H1 (cell line): ENCODE results near the gene OR5AU1. TPM values are rescaled to one million over a fixed set of nuclear protein-coding genes. Genes with fewer than 3 reads are reported as not detected.

Source experiments
- CTCF ChIA-PET: fragments of 300-600 bp; sonication (Branson Sonifier 250); formaldehyde crosslinking; loops from one replicate; lab custom pipeline; 2021; ENCODE audit not compliant: partially characterized antibody; lab: Charles Lee
- POLR2A ChIA-PET: fragments of 300-600 bp; sonication (Branson Sonifier 250); formaldehyde crosslinking; loops from one replicate; lab custom pipeline; 2021; ENCODE audit warnings: inconsistent platforms; ENCODE audit not compliant: partially characterized antibody; lab: Charles Lee
- DNase-seq, 2 experiments: peaks; one replicate each; pipeline versions ENCODE4 v3.0.0 to v3.0.0-alpha.2; 2010 to 2022; ENCODE audit warnings: low spot score in 2 of 2, low read depth in 1 of 2, mixed read lengths in 1 of 2
- FAIRE-seq: peaks from 2 replicates; lab custom pipeline; 2011; peaks lifted over from hg19 to GRCh38; lab: Jason Lieb, UNC
- H2AFZ ChIP-seq: 2 replicates; pipeline ENCODE4 v1.8.1; 2012; ENCODE audit warnings: low read length, inconsistent platforms
- H2AK5ac ChIP-seq: 2 replicates; pipeline ENCODE4 v1.6.1; 2013; ENCODE audit warnings: low read depth, low read length
- H2BK120ac ChIP-seq: replicated peaks from 2 replicates; pipeline ENCODE3; 2013; ENCODE audit warnings: low read depth, low read length, inconsistent platforms
- H2BK12ac ChIP-seq: 2 replicates; pipeline ENCODE4 v1.6.1; 2013; ENCODE audit warnings: low read depth, low read length
- H2BK15ac ChIP-seq: 2 replicates; pipeline ENCODE4 v1.6.1; 2013; ENCODE audit warnings: low read length
- H2BK20ac ChIP-seq: 2 replicates; pipeline ENCODE4 v1.6.1; 2013; ENCODE audit warnings: low read length
- H2BK5ac ChIP-seq: 2 replicates; pipeline ENCODE4 v1.6.1; 2013; ENCODE audit warnings: low read depth, low read length
- H3K14ac ChIP-seq: 2 replicates; pipeline ENCODE4 v1.6.1; 2013; ENCODE audit warnings: inconsistent platforms; ENCODE audit not compliant: insufficient read length
- H3K18ac ChIP-seq: 2 replicates; pipeline ENCODE4 v1.6.1; 2013; ENCODE audit warnings: low read length; ENCODE audit errors: extremely low read depth
- H3K23ac ChIP-seq: 2 replicates; pipeline ENCODE4 v1.6.1; 2013; ENCODE audit warnings: inconsistent platforms; ENCODE audit not compliant: insufficient read length
- H3K23me2 ChIP-seq: 2 replicates; pipeline ENCODE4 v1.6.1; 2013; ENCODE audit warnings: low read depth, low read length
- H3K27ac ChIP-seq: 2 replicates; pipeline ENCODE4 v1.6.1; 2011; ENCODE audit warnings: low read depth, low read length, inconsistent platforms
- H3K27me3 ChIP-seq, 4 experiments: replicated peaks in 1 of 4; 1 replicate in 1 of 4; 2 replicates in 3 of 4; pipeline versions ENCODE4 v1.6.1 to v1.8.1; 2011 to 2013; ENCODE audit warnings: low read length in 3 of 4, mild to moderate bottlenecking in 3 of 4, inconsistent platforms in 2 of 4, mixed read lengths in 2 of 4, moderate library complexity in 1 of 4; ENCODE audit not compliant: control insufficient read depth in 3 of 4, insufficient read depth in 3 of 4; ENCODE audit errors: extremely low read depth in 1 of 4
- H3K36me3 ChIP-seq, 4 experiments: 2 replicates each; pipeline versions ENCODE4 v1.6.1 to v1.8.1; 2011 to 2013; ENCODE audit warnings: mild to moderate bottlenecking in 4 of 4, low read length in 3 of 4, moderate library complexity in 2 of 4, control low read depth in 1 of 4, inconsistent platforms in 1 of 4; ENCODE audit not compliant: insufficient read depth in 4 of 4, control insufficient read depth in 2 of 4
- H3K4ac ChIP-seq: replicated peaks from 2 replicates; pipeline ENCODE3; 2013; ENCODE audit warnings: low read length, low read depth, mixed read lengths, inconsistent platforms; ENCODE audit not compliant: insufficient read length
- H3K4me1 ChIP-seq, 4 experiments: replicated peaks in 1 of 4; 1 replicate in 1 of 4; 2 replicates in 3 of 4; pipeline versions ENCODE4 v1.6.1 to v1.8.1; 2011 to 2013; ENCODE audit warnings: low read length in 3 of 4, inconsistent platforms in 2 of 4, mixed read lengths in 1 of 4; ENCODE audit not compliant: insufficient read depth in 4 of 4, control insufficient read depth in 3 of 4
- H3K4me2 ChIP-seq, 2 experiments: 2 replicates each; pipeline versions ENCODE4 v1.6.1 to v1.8.1; 2011 to 2013; ENCODE audit warnings: low read depth in 2 of 2, low read length in 2 of 2, control low read depth in 1 of 2, inconsistent platforms in 1 of 2, mild to moderate bottlenecking in 1 of 2; ENCODE audit not compliant: insufficient read depth in 1 of 2
- H3K4me3 ChIP-seq, 4 experiments: fragments of 200-600, 300-600 bp in 1 of 4; sonication (generic), shearing (Covaris generic), sonication (Bioruptor Twin) in 1 of 4; 2 replicates each; pipeline versions ENCODE4 v1.5.1 to v1.8.1; 2011 to 2016; ENCODE audit warnings: low read length in 4 of 4, low read depth in 3 of 4, control low read depth in 2 of 4, inconsistent platforms in 2 of 4, mild to moderate bottlenecking in 2 of 4, mixed read lengths in 1 of 4, moderate library complexity in 1 of 4; ENCODE audit not compliant: insufficient read depth in 2 of 4; ENCODE audit errors: extremely low read depth in 1 of 4
- H3K56ac ChIP-seq: replicated peaks from 2 replicates; pipeline ENCODE3; 2013; ENCODE audit warnings: low read depth, mild to moderate bottlenecking, mixed read lengths, low read length, inconsistent platforms; ENCODE audit not compliant: insufficient read length
- H3K79me1 ChIP-seq: 2 replicates; pipeline ENCODE4 v1.6.1; 2013; ENCODE audit warnings: low read depth, low read length, control low read depth
- H3K79me2 ChIP-seq, 2 experiments: 2 replicates each; pipeline versions ENCODE4 v1.6.1 to v1.8.1; 2012 to 2013; ENCODE audit warnings: low read length in 2 of 2, mild to moderate bottlenecking in 2 of 2, inconsistent platforms in 1 of 2; ENCODE audit not compliant: insufficient read depth in 2 of 2, control insufficient read depth in 1 of 2
- H3K9ac ChIP-seq, 4 experiments: replicated peaks in 1 of 4; 1 replicate in 1 of 4; 2 replicates in 3 of 4; pipeline versions ENCODE4 v1.6.1 to v1.8.1; 2011 to 2013; ENCODE audit warnings: low read depth in 3 of 4, low read length in 3 of 4, control low read depth in 2 of 4, mild to moderate bottlenecking in 2 of 4, moderate library complexity in 2 of 4, inconsistent platforms in 1 of 4; ENCODE audit errors: extremely low read depth in 1 of 4
- H3K9me3 ChIP-seq, 2 experiments: 2 replicates each; pipeline versions ENCODE4 v1.6.1 to v1.8.1; 2012 to 2013; ENCODE audit warnings: mild to moderate bottlenecking in 2 of 2, moderate library complexity in 2 of 2, control low read depth in 1 of 2, inconsistent platforms in 1 of 2, low read depth in 1 of 2, low read length in 1 of 2, mixed read lengths in 1 of 2; ENCODE audit not compliant: insufficient read depth in 2 of 2
- H4K20me1 ChIP-seq, 2 experiments: replicated peaks in 1 of 2; 2 replicates each; pipeline versions ENCODE3 to v1.8.1; 2011 to 2013; ENCODE audit warnings: inconsistent platforms in 2 of 2, low read length in 2 of 2, mild to moderate bottlenecking in 1 of 2; ENCODE audit not compliant: insufficient read depth in 2 of 2, control insufficient read depth in 1 of 2
- H4K5ac ChIP-seq: 2 replicates; pipeline ENCODE4 v1.6.1; 2013; ENCODE audit warnings: low read length, low read depth, mixed read lengths, inconsistent platforms; ENCODE audit not compliant: insufficient read length
- H4K8ac ChIP-seq: 2 replicates; pipeline ENCODE4 v1.8.0; 2013; ENCODE audit warnings: mild to moderate bottlenecking, moderate library complexity, low read length, inconsistent platforms; ENCODE audit not compliant: insufficient read depth; ENCODE audit errors: extremely low read depth
- H4K91ac ChIP-seq: replicated peaks from 2 replicates; pipeline ENCODE3; 2013; ENCODE audit warnings: low read length, mixed read lengths, inconsistent platforms; ENCODE audit not compliant: insufficient read length
- BCL11A ChIP-seq, 2 experiments: IDR thresholded peaks; one replicate each; pipeline ENCODE4 v1.6.1; 2011; ENCODE audit warnings: low read depth in 2 of 2, low read length in 2 of 2, mild to moderate bottlenecking in 2 of 2
- CREB1 ChIP-seq: IDR thresholded peaks from 2 replicates; pipeline ENCODE4 v1.6.1; 2012; ENCODE audit warnings: inconsistent platforms
- E2F6 ChIP-seq: IDR thresholded peaks from 2 replicates; pipeline ENCODE4 v1.6.1; 2012; ENCODE audit warnings: inconsistent platforms
- EP300 ChIP-seq, 2 experiments: IDR thresholded peaks; 1 replicate in 1 of 2; 2 replicates in 1 of 2; pipeline ENCODE4 v1.6.1; 2011 to 2012; ENCODE audit warnings: low read depth in 2 of 2, low read length in 2 of 2, mild to moderate bottlenecking in 2 of 2, borderline replicate concordance in 1 of 2, inconsistent platforms in 1 of 2, moderate library complexity in 1 of 2
- HDAC6 ChIP-seq: IDR thresholded peaks from one replicate; pipeline ENCODE4 v1.7.1; 2012; ENCODE audit warnings: low read depth, mild to moderate bottlenecking, inconsistent platforms, low read length, moderate library complexity
- MAFK ChIP-seq: IDR thresholded peaks from 2 replicates; pipeline ENCODE4 v1.6.1; 2012; ENCODE audit warnings: low read depth, mild to moderate bottlenecking, improper control_type of control experiment, low read length
- RFX5 ChIP-seq: IDR thresholded peaks from 2 replicates; pipeline ENCODE4 v1.6.1; 2011; ENCODE audit warnings: low read depth, low read length, improper control_type of control experiment, borderline replicate concordance
- SIN3A ChIP-seq, 2 experiments: IDR thresholded peaks in 1 of 2; conservative IDR thresholded peaks in 1 of 2; 2 replicates each; pipeline ENCODE4 v1.6.1; 2011 to 2012; ENCODE audit warnings: low read length in 2 of 2, improper control_type of control experiment in 1 of 2, low read depth in 1 of 2, mild to moderate bottlenecking in 1 of 2
- SIX5 ChIP-seq: IDR thresholded peaks from 2 replicates; pipeline ENCODE4 v1.6.1; 2011; ENCODE audit warnings: mild to moderate bottlenecking, low read depth, low read length
- SRF ChIP-seq: IDR thresholded peaks from 2 replicates; pipeline ENCODE4 v1.6.1; 2011; ENCODE audit warnings: mild to moderate bottlenecking, low read depth, low read length, moderate library complexity
- TAF7 ChIP-seq: optimal IDR thresholded peaks from 2 replicates; pipeline ENCODE3; 2011; ENCODE audit warnings: low read depth, mild to moderate bottlenecking, inconsistent platforms, low read length, moderate library complexity, borderline replicate concordance
- YY1 ChIP-seq: IDR thresholded peaks from 2 replicates; pipeline ENCODE4 v1.6.1; 2011; ENCODE audit warnings: low read depth, mild to moderate bottlenecking, low read length
- WGBS, 2 experiments: shearing (Covaris generic) in 1 of 2; methylation state at CpG; one replicate each; pipeline versions ENCODE4 v1.1.6 to v1.1.7; 2013 to 2015; ENCODE audit warnings: low lambda C conversion rate in 2 of 2, mixed read lengths in 2 of 2, inconsistent platforms in 1 of 2, low coverage in 1 of 2, missing lambda C conversion rate in 1 of 2; ENCODE audit not compliant: insufficient replicate concordance in 2 of 2, insufficient coverage in 1 of 2, insufficient read length in 1 of 2; ENCODE audit errors: extremely low coverage in 1 of 2, missing lambda C conversion rate in 1 of 2; 5-methylcytosine and 5-hydroxymethylcytosine counted together
- polyA plus RNA-seq, 7 experiments: library from polyadenylated mRNA; depleted of rRNA in 3 of 7; stranded (reverse) in 5 of 7; unstranded in 2 of 7; fragments of >200 nt in 5 of 7; fragments of 200-250 nt in 2 of 7; gene quantifications; 1 replicate in 5 of 7; 2 replicates in 1 of 7; 4 replicates in 1 of 7; pipeline versions ENCODE4 v1.2.1 to v1.2.3, GENCODE V29; 2011 to 2013; ENCODE audit warnings: missing spikeins in 2 of 7, mixed read lengths in 2 of 7
- total RNA-seq: library from RNA; stranded (reverse); fragmentation: NEBNext Ultra II Directional; extraction: Animal tissue kit (Norgen Biotek cat#: 25700); gene quantifications from 2 replicates; pipeline ENCODE4 v1.2.1, GENCODE V29; 2021
- TF ChIP-seq, protein P1 (sequence below): IDR thresholded peaks from 2 replicates; pipeline ENCODE4 v1.6.1; 2011; ENCODE audit warnings: low read length, improper control_type of control experiment

Gene OR5AU1
- total and polyA plus RNA-seq, 2 of the 8 experiments (the other 6 are each of a cell fraction or from before 2014, with no cell fraction given) = not detected

- H2BK5ac ChIP-seq = no peak overlapping the region
- DNase-seq = no peak
- no peak overlapping the region for H3K4me3 ChIP-seq
- H4K8ac ChIP-seq = no peak overlapping the region
- H3K18ac ChIP-seq = no peak overlapping the region
- no peak overlapping the region for H4K5ac ChIP-seq
- H3K79me1 ChIP-seq = no peaks in the 10 kb centered on the region
- no peak overlapping the region for H2BK20ac ChIP-seq
- POLR2A ChIA-PET = interaction anchor here (1.1 to 1.2 kb wide), 2 partner anchors 34 to 96 kb away, joined by 4 to 5 read pairs; no protein-coding TSS in a partner anchor
- no peak overlapping the region for H2BK120ac ChIP-seq
- H3K56ac ChIP-seq = no peak overlapping the region
- H3K23ac ChIP-seq = no peak overlapping the region
- TF ChIP-seq E2F6 (no peak), CREB1 (no peak), SIN3A (conservative IDR thresholded peaks at IDR 0.05 in 1 of 2, IDR thresholded peaks at IDR 0.05 in 1 of 2; ENCODE audit: low read depth in 1 of 2, low read length in 2 of 2) (no peak), BCL11A (IDR thresholded peaks at IDR 0.05; ENCODE audit: low read depth in 2 of 2, low read length in 2 of 2) (no peak), RFX5 (no peak), SRF (no peak), HDAC6 (no peak), SIX5 (no peak), YY1 (no peak), TAF7 (no peak), EP300 (IDR thresholded peaks at IDR 0.05; ENCODE audit: borderline replicate concordance in 1 of 2, low read depth in 2 of 2, low read length in 2 of 2) (no peak), MAFK (no peak)
- TF ChIP-seq, protein P1, sequence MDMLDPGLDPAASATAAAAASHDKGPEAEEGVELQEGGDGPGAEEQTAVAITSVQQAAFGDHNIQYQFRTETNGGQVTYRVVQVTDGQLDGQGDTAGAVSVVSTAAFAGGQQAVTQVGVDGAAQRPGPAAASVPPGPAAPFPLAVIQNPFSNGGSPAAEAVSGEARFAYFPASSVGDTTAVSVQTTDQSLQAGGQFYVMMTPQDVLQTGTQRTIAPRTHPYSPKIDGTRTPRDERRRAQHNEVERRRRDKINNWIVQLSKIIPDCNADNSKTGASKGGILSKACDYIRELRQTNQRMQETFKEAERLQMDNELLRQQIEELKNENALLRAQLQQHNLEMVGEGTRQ = no peak
- no peak overlapping the region for H3K14ac ChIP-seq
- no peak overlapping the region for H3K9ac ChIP-seq
- no peak overlapping the region for H2AK5ac ChIP-seq
- CTCF ChIA-PET = interaction anchor here (1.3 kb wide), 1 partner anchor 79 kb away, joined by 4 read pairs; no protein-coding TSS in a partner anchor
- no peak overlapping the region for H2AFZ ChIP-seq
- H4K91ac ChIP-seq = no peak overlapping the region
- WGBS, 2 experiments = 81% methylated on average over 4 of the region's 4 CpGs; no CpG with 5 or more reads in 1 of the 2 experiments
- H2BK12ac ChIP-seq = no peak overlapping the region
- H3K4me1 ChIP-seq = no peaks in the 10 kb centered on the region
- H3K9me3 ChIP-seq = no peaks in the 10 kb centered on the region
- no peaks in the 10 kb centered on the region for H3K27me3 ChIP-seq
- H3K4me2 ChIP-seq = no peak overlapping the region
- no peaks in the 10 kb centered on the region for H3K36me3 ChIP-seq
- H3K23me2 ChIP-seq = no peaks in the 10 kb centered on the region
- H2BK15ac ChIP-seq = no peak overlapping the region
- H3K27ac ChIP-seq = no peak overlapping the region
- FAIRE-seq = no peak
- no peaks in the 10 kb centered on the region for H4K20me1 ChIP-seq
- H3K79me2 ChIP-seq = no peaks in the 10 kb centered on the region
- H3K4ac ChIP-seq = no peak overlapping the region
Measured at GRCh38 chr14:21169573-21169972, 13.7 kb upstream of the OR5AU1 start.
